GM21526 (cell line): Measurements from ENCODE around the gene LDLRAD3.
A peak's percentile ranks its signal among the peaks of the same experiment; 100 is the strongest.

Experiments used
- ATAC-seq: cut with Tn5 transposase; IDR thresholded peaks from one replicate; pipeline ENCODE4 v1.9.1; 2021; ENCODE audit warnings: moderate library complexity; ENCODE audit not compliant: unreplicated experiment, low FRiP score

LDLRAD3 gene

DNA sequence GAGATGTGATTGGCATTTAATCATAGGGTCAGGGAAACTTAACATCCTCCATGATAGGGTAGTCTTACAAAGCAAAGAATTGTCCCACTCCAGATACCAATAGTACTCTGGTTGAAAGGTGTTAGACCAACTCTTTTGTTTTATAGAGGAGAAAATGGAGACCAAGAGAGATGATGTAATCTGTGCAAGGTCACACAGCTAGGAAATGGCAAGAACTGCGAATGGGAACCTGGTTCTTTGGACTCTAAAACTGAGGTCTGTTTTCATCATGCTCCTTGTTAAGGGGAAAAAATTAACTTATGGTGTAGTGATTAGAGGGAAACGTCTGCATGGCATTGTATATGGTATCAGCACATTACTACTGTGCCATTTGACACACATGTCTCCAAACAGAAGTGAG is 174.2 kb downstream of the LDLRAD3 start:
- no peak for ATAC-seq

DNA sequence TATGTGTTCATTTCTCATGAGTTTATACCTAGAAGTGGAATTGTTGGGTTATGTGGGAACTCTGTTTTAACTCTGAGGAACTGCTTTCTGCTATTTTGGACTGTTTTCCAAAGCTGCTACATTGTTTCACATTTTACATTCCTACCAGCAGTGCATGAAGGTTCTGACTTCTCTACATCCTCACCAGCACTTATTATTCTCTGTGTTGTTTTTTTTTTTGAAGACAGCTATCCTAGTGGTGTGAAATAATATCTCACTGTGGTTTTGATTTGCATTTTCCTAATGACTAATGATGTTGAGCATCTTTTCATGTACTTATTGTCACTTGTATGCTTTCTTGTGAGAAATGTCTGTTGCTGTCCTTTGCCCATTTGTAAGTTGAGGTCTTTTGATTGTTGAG is 175.4 kb downstream of the LDLRAD3 start:
- no peak for ATAC-seq

DNA sequence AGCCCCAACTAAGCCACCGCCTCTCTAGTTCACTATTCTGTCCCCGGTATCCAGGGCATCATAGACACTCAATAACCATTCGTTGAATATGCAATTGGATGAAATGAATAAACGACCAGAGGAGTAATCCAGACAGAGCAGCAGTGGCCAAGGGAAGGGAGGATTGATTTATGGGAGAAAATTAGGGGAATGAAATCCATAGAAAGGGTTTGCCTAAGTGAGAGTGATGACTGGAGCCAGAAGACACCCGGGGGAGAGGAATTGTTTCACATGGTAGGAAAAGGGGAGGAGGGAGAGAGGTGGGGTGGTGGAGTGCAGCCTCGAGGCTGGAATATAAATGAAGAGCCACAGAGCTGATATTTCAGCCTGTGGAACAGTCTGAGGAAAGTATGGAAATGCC is 177.2 kb downstream of the LDLRAD3 start:
- no peak for ATAC-seq

- ATAC-seq, result no peak
These were observed 178.8 kb downstream of the LDLRAD3 start for GRCh38 chr11:36122671-36123070.

DNA sequence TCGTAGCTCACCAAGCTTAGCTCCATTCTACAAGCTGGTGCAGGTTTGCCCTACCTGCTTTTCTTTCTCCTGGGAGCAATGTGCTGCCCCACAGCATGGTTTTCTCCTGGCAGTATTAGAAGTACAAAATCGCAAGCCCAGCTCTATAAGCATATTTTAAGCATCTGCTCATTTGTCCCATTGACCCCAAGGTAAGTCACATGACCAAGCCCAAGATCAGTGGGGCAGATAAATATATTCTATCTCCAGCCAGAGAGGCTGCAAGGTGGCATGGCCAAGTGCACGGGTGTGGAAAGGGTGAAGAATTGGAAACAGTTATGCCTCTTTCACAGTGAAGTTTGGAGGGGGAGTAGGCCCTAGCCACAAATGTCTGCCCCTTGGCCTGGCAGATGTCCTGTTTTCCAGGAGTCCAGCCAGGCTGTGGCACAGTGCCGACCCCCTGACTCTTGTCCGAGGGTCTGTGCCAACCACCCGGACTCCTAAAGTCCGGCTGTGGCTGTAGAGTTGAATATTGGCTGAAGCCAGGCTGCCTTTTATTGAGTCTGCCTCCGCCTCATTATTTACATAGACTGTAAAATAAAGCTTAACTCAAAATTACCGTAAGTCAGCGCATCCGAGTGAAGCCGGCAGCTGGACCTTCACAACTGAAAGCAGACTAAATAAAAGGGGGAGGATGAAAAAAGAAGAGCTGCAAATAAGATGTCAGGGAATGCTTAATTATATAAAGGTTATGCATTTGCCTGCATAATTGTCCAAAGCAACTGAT is 179.7 kb downstream of the LDLRAD3 start:
- no peak for ATAC-seq

DNA sequence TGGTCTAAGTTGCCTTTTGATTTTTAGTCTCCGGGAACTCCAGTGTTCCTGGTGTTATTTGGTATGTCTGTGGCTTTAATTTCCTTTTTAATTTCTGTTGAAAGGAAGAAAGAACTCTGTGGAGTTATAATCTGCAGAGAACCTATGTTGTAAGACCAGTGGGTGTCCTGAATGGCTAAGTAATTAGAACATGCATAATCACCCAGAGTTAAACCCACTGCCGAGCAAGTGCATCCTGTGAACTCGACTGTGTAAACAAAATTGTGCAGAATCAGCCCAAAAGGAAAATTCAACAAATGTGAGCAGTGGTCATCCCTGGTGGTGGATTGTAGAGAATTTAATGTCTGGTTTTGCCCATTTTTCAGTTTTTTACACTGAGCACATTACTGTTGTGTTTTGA is 182.8 kb downstream of the LDLRAD3 start:
- no peak for ATAC-seq

GRCh38 chr11:36127550-36127949 is 183.7 kb downstream of the LDLRAD3 start:
- no peak for ATAC-seq

GRCh38 chr11:36129955-36130354 is 186.1 kb downstream of the LDLRAD3 start:
- ATAC-seq, result no peak

- ATAC-seq, result no peak
These were observed 186.5 kb downstream of the LDLRAD3 start for GRCh38 chr11:36130401-36130800.

- no peak for ATAC-seq
These were observed 188.0 kb downstream of the LDLRAD3 start for GRCh38 chr11:36131721-36132397.

- no peak for ATAC-seq
These were observed 189.1 kb downstream of the LDLRAD3 start for GRCh38 chr11:36132940-36133339.

DNA sequence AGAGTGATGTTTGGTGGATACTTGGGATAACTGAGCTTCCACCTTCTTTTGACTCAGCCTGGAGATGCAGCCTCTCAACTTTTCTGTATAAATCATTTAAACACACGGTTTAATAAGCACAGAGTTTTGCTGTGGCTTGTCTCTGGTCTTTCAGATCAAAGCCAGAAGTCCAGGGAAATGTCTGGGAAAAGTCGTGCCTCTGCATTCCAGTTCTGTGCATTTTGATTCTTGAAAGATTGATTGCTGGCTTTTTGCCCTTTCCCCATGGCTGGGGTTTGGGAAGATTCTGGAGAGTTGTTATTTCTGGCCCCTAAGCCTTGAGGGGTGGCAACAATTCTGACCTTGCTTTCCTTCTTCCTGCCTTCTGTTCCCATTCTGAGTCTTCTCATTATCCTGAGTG is 191.2 kb downstream of the LDLRAD3 start:
- ATAC-seq, result no peak

DNA sequence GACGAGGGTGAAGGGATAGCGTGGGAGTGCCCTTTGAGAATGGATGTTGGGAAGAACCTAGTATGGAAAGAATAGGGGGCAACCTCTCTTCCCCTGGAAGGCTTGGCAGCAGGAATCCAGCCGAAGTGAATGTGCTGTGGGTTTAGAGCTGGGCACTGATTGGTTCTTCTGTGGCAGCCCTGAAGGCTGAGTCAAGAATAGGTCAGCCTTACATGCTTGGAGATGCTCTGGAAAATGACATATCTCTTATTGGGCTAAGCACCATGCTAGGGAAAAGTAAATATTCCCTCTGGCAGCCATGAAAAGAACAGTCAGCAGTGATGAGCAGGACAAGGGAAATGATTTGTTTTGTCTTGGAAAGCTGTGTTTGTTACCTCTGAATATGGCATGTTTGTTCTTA is 195.9 kb downstream of the LDLRAD3 start:
- no peak for ATAC-seq

- no peak for ATAC-seq
These were observed 197.5 kb downstream of the LDLRAD3 start for GRCh38 chr11:36141196-36141953.

- no peak for ATAC-seq
These were observed 198.1 kb downstream of the LDLRAD3 start for GRCh38 chr11:36141956-36142355.

DNA sequence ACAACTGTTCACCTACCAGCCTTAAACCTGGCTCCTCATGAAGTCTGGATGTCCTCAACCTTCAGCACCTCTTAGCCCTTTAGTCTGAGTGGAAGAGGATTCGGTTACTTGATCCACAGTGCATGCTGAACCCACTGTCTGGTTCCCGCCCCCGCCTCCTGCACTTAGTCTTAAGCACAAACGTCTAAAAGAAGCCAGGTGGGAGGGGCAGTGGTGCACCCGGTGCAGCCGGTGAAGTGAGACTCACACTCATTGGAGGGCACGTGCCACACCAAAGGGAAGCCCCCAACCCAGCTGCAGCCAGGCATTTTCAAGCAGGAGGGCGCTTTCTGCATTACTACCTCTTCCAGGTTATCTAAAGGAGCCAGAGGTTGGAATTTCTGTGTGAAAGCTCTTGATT is 198.6 kb downstream of the LDLRAD3 start:
- ATAC-seq, result no peak

- no peak for ATAC-seq
These were observed 199.0 kb downstream of the LDLRAD3 start for GRCh38 chr11:36142879-36143278.

GRCh38 chr11:36146437-36146836 is 202.6 kb downstream of the LDLRAD3 start:
- no peak for ATAC-seq

DNA sequence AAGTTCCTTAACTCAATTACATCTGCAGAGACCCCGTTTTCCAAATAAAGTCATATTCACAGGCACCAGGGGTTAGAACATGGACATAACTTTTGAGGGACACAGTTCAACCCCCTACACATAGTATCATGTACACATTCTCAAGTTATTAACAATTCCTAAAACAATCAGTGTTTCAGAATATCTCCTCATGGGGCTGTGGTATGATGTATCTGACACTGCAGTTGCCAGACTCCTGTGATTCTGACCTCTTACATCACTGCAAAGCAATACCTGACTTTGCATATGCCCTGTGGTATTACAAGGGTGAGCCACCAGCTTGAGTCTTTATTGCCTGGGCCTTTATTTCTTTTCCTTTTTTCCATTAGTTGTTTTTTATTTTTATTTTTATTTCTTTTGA is 203.6 kb downstream of the LDLRAD3 start:
- no peak for ATAC-seq

GRCh38 chr11:36148701-36149100 is 204.8 kb downstream of the LDLRAD3 start:
- ATAC-seq, result no peak

DNA sequence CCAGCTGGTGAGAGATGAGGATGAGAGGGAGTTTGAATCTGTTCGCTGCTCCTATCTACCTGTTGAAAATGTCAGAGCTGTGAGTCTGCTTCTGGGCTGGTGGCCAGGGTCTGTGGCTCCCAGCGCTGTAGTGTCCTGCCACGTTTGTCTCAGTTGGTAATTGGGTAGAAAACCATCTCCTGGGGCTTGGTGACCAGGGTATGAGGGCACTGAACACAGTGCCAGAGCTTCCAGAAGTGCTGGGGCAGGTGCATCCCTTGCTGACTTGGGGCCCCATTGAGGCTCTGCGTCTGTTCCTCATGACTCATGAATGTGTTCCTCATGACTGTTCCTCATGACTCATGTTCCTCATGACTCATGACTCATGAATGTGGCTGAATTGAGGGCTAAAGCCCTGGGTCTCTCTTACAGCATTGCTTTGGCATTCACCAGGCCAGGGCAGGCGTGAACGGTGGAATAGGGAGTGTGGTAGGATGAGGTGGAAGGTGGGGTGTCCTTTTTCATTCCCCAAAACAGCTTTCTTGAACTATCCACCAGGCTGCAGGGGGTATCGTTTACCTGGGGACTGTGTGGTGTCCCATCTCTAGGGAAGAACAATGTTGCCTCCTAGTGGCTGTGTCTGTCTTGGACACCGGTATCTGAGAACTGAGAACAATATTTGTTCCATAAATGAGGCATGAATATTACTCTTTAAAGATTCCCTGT is 205.8 kb downstream of the LDLRAD3 start:
- ATAC-seq, result peak; percentile 67
